PFSK-1 (cell line): Measurements from ENCODE around the gene FNBP1.

ENCODE experiments used
- POLR2AphosphoS5 ChIP-seq: IDR thresholded peaks from 2 replicates; pipeline ENCODE4 v1.6.1; 2012; ENCODE audit warnings: low read depth, mild to moderate bottlenecking, control low read depth, low read length, moderate library complexity
- REST ChIP-seq, 2 experiments: IDR thresholded peaks; 2 replicates each; pipeline versions ENCODE4 v1.6.1 to v1.8.0; 2011 to 2012; ENCODE audit warnings: low read depth in 2 of 2, low read length in 2 of 2, control low read depth in 1 of 2, inconsistent platforms in 1 of 2, mild to moderate bottlenecking in 1 of 2, moderate library complexity in 1 of 2; ENCODE audit not compliant: insufficient read depth in 1 of 2
- SIN3A ChIP-seq: IDR thresholded peaks from 2 replicates; pipeline ENCODE4 v1.6.1; 2012; ENCODE audit warnings: mild to moderate bottlenecking, low read length, moderate library complexity, borderline replicate concordance; ENCODE audit not compliant: insufficient read depth
- TAF1 ChIP-seq: IDR thresholded peaks from 2 replicates; pipeline ENCODE4 v1.6.1; 2012; ENCODE audit warnings: low read length, control low read depth, borderline replicate concordance; ENCODE audit not compliant: insufficient read depth

- TF ChIP-seq SIN3A (no peak), REST (IDR thresholded peaks at IDR 0.05; ENCODE audit: insufficient read depth in 1 of 2, low read depth in 2 of 2, low read length in 2 of 2) (no peak), POLR2AphosphoS5 (no peak), TAF1 (no peak)
Measured at GRCh38 chr9:129930743-129931142, 112.2 kb downstream of the FNBP1 start.
